ENCODE measurements around the gene RAPGEF6.

The RAPGEF6 gene

GRCh38 chr5:131611064-131611381 is 24.0 kb downstream of the RAPGEF6 start:
- Histone ChIP-seq H3K36me3 (ENCODE audit: control insufficient read depth, insufficient read depth, low read length) (no peaks in the 10 kb centered on the region), H3K4me3 (replicated peaks; ENCODE audit: low read depth, low read length) (no peak overlapping the region), H3K27me3 (replicated peaks; ENCODE audit: control insufficient read depth, insufficient read depth, low read length) (no peaks in the 10 kb centered on the region)
- no peak for DNase-seq (ENCODE audit: extremely low read depth, insufficient read length)
- no peak for TF ChIP-seq CTCF (IDR thresholded peaks at IDR 0.05; ENCODE audit: insufficient read depth, low read length, poor library complexity, severe bottlenecking)

- H3K27me3 ChIP-seq (replicated peaks; ENCODE audit: control insufficient read depth, insufficient read depth, low read length): no peaks in the 10 kb centered on the region
- no peak overlapping the region for H3K4me3 ChIP-seq (replicated peaks; ENCODE audit: low read depth, low read length)
- DNase-seq (ENCODE audit: extremely low read depth, insufficient read length): no peak
- no peak for TF ChIP-seq CTCF (IDR thresholded peaks at IDR 0.05; ENCODE audit: insufficient read depth, low read length, poor library complexity, severe bottlenecking)
- no peaks in the 10 kb centered on the region for H3K36me3 ChIP-seq (ENCODE audit: control insufficient read depth, insufficient read depth, low read length)
Measured at GRCh38 chr5:131610198-131611063, 24.6 kb downstream of the RAPGEF6 start.

- Histone ChIP-seq H3K27me3 (replicated peaks; ENCODE audit: control insufficient read depth, insufficient read depth, low read length) (no peaks in the 10 kb centered on the region), H3K36me3 (ENCODE audit: control insufficient read depth, insufficient read depth, low read length) (no peaks in the 10 kb centered on the region), H3K4me3 (replicated peaks; ENCODE audit: low read depth, low read length) (no peak overlapping the region)
- no peak for TF ChIP-seq CTCF (IDR thresholded peaks at IDR 0.05; ENCODE audit: insufficient read depth, low read length, poor library complexity, severe bottlenecking)
- DNase-seq (ENCODE audit: extremely low read depth, insufficient read length): no peak
Measured at GRCh38 chr5:131609774-131610173, 25.3 kb downstream of the RAPGEF6 start.

- Histone ChIP-seq H3K4me3 (replicated peaks; ENCODE audit: low read depth, low read length) (no peak overlapping the region), H3K27me3 (replicated peaks; ENCODE audit: control insufficient read depth, insufficient read depth, low read length) (no peaks in the 10 kb centered on the region), H3K36me3 (ENCODE audit: control insufficient read depth, insufficient read depth, low read length) (no peaks in the 10 kb centered on the region)
- no peak for TF ChIP-seq CTCF (IDR thresholded peaks at IDR 0.05; ENCODE audit: insufficient read depth, low read length, poor library complexity, severe bottlenecking)
- DNase-seq (ENCODE audit: extremely low read depth, insufficient read length): no peak
Measured at GRCh38 chr5:131608597-131608996, 26.4 kb downstream of the RAPGEF6 start.

GRCh38 chr5:131607903-131608540 is 27.0 kb downstream of the RAPGEF6 start:
- H3K36me3 ChIP-seq (ENCODE audit: control insufficient read depth, insufficient read depth, low read length): no peaks in the 10 kb centered on the region
- no peak for TF ChIP-seq CTCF (IDR thresholded peaks at IDR 0.05; ENCODE audit: insufficient read depth, low read length, poor library complexity, severe bottlenecking)
- no peak overlapping the region for H3K4me3 ChIP-seq (replicated peaks; ENCODE audit: low read depth, low read length)
- no peak for DNase-seq (ENCODE audit: extremely low read depth, insufficient read length)
- no peaks in the 10 kb centered on the region for H3K27me3 ChIP-seq (replicated peaks; ENCODE audit: control insufficient read depth, insufficient read depth, low read length)
